Esophagus muscularis mucosa (tissue), 4 donors: ENCODE data around the gene PPP1R3C. TPM values are rescaled to one million over a fixed set of nuclear protein-coding genes. Genes with fewer than 3 reads are reported as not detected.
A peak's percentile ranks its signal among the peaks of the same experiment; 100 is the strongest.

Experiments used
- DNase-seq: peaks from one replicate; pipeline ENCODE4 v3.0.0-alpha.2; 2017; ENCODE audit errors: extremely low spot score
- H3K27ac ChIP-seq, 4 donors: fragments of 200-600 bp; sonication (generic); replicated peaks in 1 of 4; 1 replicate in 3 of 4; 2 replicates in 1 of 4; pipeline ENCODE4 v1.5.1; 2016 to 2019; ENCODE audit warnings: mild to moderate bottlenecking in 1 of 4
- H3K27me3 ChIP-seq, 4 donors: fragments of 200-600 bp; sonication (generic); one replicate each; pipeline versions ENCODE4 v1.5.1 to v1.6.0; 2016 to 2019
- H3K36me3 ChIP-seq, 4 donors: fragments of 200-600 bp; sonication (generic); one replicate each; pipeline ENCODE4 v1.5.1; 2016 to 2019
- H3K4me1 ChIP-seq, 4 donors: fragments of 200-600 bp; sonication (generic); one replicate each; pipeline ENCODE4 v1.5.1; 2016 to 2019
- H3K4me3 ChIP-seq, 4 donors: fragments of 200-600 bp; sonication (generic); 1 replicate in 2 of 4; 2 replicates in 2 of 4; pipeline ENCODE4 v1.5.1; 2016 to 2019; ENCODE audit warnings: mild to moderate bottlenecking in 4 of 4, moderate library complexity in 1 of 4
- H3K9me3 ChIP-seq, 4 donors: fragments of 200-600 bp; sonication (generic); 1 replicate in 3 of 4; 2 replicates in 1 of 4; pipeline ENCODE4 v1.5.1; 2016 to 2019
- EP300 ChIP-seq: sonication (generic); formaldehyde crosslinking; IDR thresholded peaks from one replicate; pipeline ENCODE4 v1.6.1; 2017; ENCODE audit warnings: antibody characterized with exemption
- POLR2A ChIP-seq: fragments of 450-650 bp; IDR thresholded peaks from one replicate; pipeline ENCODE4 v1.6.1; 2017; ENCODE audit warnings: antibody characterized with exemption, moderate library complexity, mild to moderate bottlenecking, low read depth
- POLR2AphosphoS5 ChIP-seq, 2 donors: sonication (generic); formaldehyde crosslinking; IDR thresholded peaks; one replicate each; pipeline ENCODE4 v1.6.1; 2017; ENCODE audit warnings: antibody characterized with exemption in 2 of 2
- WGBS: methylation state at CpG from one replicate; pipeline ENCODE4 v1.1.5; 2018; 5-methylcytosine and 5-hydroxymethylcytosine counted together
- intact Hi-C: fragments of 100-400 bp; cut with DNase I; formaldehyde crosslinking; loops from one replicate; pipeline ENCODE4 v1.15.1; 2023
- total RNA-seq, 4 donors: library from RNA; depleted of rRNA; stranded (reverse); fragments of >200 nt; gene quantifications; one replicate each; pipeline versions ENCODE4 v1.1.0 to v1.2.1, GENCODE V29; 2016
- TF ChIP-seq, protein P1 (sequence below), 3 experiments: fragments of 200-600 bp in 2 of 3; fragments of 450-650 bp in 1 of 3; sonication (generic) in 2 of 3; IDR thresholded peaks; one replicate each; pipeline ENCODE4 v1.5.1; 2017 to 2019; ENCODE audit warnings: antibody characterized with exemption in 3 of 3, mild to moderate bottlenecking in 2 of 3, moderate library complexity in 1 of 3

Gene PPP1R3C
- total RNA-seq, 4 donors from 2014 or later = 46.7 to 111 (median 87.8) TPM

- intact Hi-C loops = no loop called here
- no peak for TF ChIP-seq EP300
- TF ChIP-seq, protein P1, sequence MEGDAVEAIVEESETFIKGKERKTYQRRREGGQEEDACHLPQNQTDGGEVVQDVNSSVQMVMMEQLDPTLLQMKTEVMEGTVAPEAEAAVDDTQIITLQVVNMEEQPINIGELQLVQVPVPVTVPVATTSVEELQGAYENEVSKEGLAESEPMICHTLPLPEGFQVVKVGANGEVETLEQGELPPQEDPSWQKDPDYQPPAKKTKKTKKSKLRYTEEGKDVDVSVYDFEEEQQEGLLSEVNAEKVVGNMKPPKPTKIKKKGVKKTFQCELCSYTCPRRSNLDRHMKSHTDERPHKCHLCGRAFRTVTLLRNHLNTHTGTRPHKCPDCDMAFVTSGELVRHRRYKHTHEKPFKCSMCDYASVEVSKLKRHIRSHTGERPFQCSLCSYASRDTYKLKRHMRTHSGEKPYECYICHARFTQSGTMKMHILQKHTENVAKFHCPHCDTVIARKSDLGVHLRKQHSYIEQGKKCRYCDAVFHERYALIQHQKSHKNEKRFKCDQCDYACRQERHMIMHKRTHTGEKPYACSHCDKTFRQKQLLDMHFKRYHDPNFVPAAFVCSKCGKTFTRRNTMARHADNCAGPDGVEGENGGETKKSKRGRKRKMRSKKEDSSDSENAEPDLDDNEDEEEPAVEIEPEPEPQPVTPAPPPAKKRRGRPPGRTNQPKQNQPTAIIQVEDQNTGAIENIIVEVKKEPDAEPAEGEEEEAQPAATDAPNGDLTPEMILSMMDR (IDR thresholded peaks at IDR 0.05) = no peak
- TF ChIP-seq POLR2AphosphoS5 (IDR thresholded peaks at IDR 0.05) = no peak
- no peak for TF ChIP-seq POLR2A
- H3K36me3 ChIP-seq = no peaks in the 10 kb centered on the region
- H3K4me3 ChIP-seq = no peak overlapping the region
- peaks cover 22 to 61% (median 53%) of the 10 kb centered on the region in 4 donors for H3K4me1 ChIP-seq
- peaks cover 4 to 8% (median 6%) of the 10 kb centered on the region in 4 donors for H3K9me3 ChIP-seq
- WGBS = 49% methylated on average over 3 of the region's 3 CpGs
- H3K27ac ChIP-seq = peak overlapping the region; percentile 8 to 63 (median 48)
- H3K27me3 ChIP-seq = no peaks in the 10 kb centered on the region
- no peak for DNase-seq
Measured at GRCh38 chr10:91604553-91605534, 28.0 kb downstream of the PPP1R3C start.

DNA sequence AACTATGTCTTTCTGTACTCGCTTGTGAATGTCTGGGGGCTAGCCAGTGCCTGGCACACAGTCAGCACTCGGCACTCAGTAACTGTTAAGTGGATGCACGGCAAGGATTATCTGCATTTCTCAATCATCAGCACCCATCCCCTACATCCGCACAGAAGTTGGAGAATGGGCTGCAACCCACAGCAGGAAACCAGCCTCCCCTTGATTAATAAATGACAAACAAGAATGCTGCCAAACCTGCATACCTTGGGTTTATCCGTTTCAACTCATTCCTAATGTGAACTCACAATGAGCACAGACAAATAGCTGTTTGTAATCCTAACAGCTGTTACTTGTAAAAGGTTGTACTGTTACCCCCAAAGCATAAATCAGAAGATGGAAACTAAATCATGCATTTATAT, 28.9 kb downstream of the PPP1R3C start:
- Histone ChIP-seq H3K9me3 (peaks cover 4 to 8% (median 6%) of the 10 kb centered on the region in 4 donors), H3K4me3 (no peak overlapping the region), H3K27me3 (no peaks in the 10 kb centered on the region), H3K27ac (peak overlapping the region; percentile 8 to 63 (median 49)), H3K4me1 (peaks cover 17 to 52% (median 46%) of the 10 kb centered on the region in 4 donors), H3K36me3 (no peaks in the 10 kb centered on the region)
- whole genome bisulfite sequencing = 69% methylated on average over 5 of the region's 5 CpGs
- TF ChIP-seq EP300 (no peak), POLR2A (no peak), POLR2AphosphoS5 (IDR thresholded peaks at IDR 0.05) (no peak)
- TF ChIP-seq, protein P1 (IDR thresholded peaks at IDR 0.05) = no peak
- intact Hi-C loops = no loop called here
- DNase-seq = peak; percentile 24

DNA sequence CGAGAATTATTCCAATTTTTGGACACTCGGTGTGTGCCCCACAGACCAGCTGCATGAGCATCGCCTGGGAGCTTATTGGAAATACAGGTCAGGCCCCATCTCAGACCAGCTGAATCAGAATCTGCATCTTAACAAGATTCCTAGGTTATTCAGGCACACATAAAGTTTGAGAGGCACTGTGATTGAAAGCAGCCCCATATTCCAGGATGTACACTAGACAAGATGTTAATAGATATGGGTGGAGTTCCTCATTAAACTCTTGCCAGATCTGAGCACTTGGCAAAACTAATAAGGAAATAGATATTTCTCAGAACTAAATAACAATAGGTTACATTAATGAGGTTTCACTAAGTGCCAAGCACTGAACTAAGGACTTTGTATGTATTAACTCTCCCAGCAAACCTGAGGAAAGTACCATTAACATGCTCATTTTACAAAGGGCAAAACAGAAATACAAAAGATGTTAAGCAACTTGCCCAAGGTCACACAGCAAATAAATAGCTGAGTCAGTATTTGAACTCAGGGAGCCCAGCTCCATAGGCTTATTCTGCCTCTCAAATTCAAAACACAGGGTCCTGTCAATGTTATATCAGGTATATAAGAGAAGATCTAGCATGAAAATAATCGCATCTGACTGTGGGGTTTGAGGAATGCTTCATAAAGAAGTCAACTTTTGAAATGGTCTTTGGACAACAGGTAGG, 29.9 kb downstream of the PPP1R3C start:
- Histone ChIP-seq H3K36me3 (no peaks in the 10 kb centered on the region), H3K27me3 (no peaks in the 10 kb centered on the region), H3K9me3 (peaks cover 4 to 8% (median 6%) of the 10 kb centered on the region in 4 donors), H3K4me3 (no peak overlapping the region), H3K4me1 (peaks cover 19 to 50% (median 46%) of the 10 kb centered on the region in 4 donors), H3K27ac (peak overlapping the region in 2 of 4 donors; percentile 20 to 54)
- peak; percentile 31 for DNase-seq
- 91% methylated on average over 4 of the region's 4 CpGs for WGBS
- TF ChIP-seq POLR2AphosphoS5 (IDR thresholded peaks at IDR 0.05) (no peak), EP300 (no peak), POLR2A (no peak)
- TF ChIP-seq, protein P1 (IDR thresholded peaks at IDR 0.05) = no peak
- intact Hi-C loops = no loop called here

GRCh38 chr10:91602449-91602848, 30.4 kb downstream of the PPP1R3C start:
- WGBS = 90% methylated on average over 3 of the region's 3 CpGs
- peak; percentile 34 for DNase-seq
- TF ChIP-seq, protein P1 (IDR thresholded peaks at IDR 0.05) = no peak
- TF ChIP-seq POLR2A (no peak), EP300 (no peak), POLR2AphosphoS5 (IDR thresholded peaks at IDR 0.05) (no peak)
- no peaks in the 10 kb centered on the region for H3K27me3 ChIP-seq
- no peak overlapping the region for H3K27ac ChIP-seq
- peaks cover 19 to 50% (median 46%) of the 10 kb centered on the region in 4 donors for H3K4me1 ChIP-seq
- H3K4me3 ChIP-seq = no peak overlapping the region
- no peaks in the 10 kb centered on the region for H3K36me3 ChIP-seq
- H3K9me3 ChIP-seq = peaks cover 4 to 8% (median 6%) of the 10 kb centered on the region in 4 donors
- intact Hi-C loops = no loop called here
